ENCODE data around the gene CACNA2D4. TPM values are rescaled to one million over a fixed set of nuclear protein-coding genes. Genes with fewer than 3 reads are reported as not detected.

Gene CACNA2D4
- total RNA-seq, 1 donor from 2014 or later: not detected

GRCh38 chr12:1750300-1750699 lies 168.2 kb downstream of the CACNA2D4 start:
- intact Hi-C loops (cut with DNase I): no loop called here

GRCh38 chr12:1749019-1749418 lies 169.4 kb downstream of the CACNA2D4 start:
- intact Hi-C loops (cut with DNase I): no loop called here
- peaks cover 0 to under 1% of the 10 kb centered on the region in 2 donors for H3K36me3 ChIP-seq

More at GRCh38 chr12:1750300-1750699, 168.2 kb downstream of the CACNA2D4 start:
- no peak overlapping the region for H3K27ac ChIP-seq
- TF ChIP-seq CTCF (IDR thresholded peaks at IDR 0.05): no peak
- H3K9me3 ChIP-seq: peaks cover 0 to 13% of the 10 kb centered on the region in 2 donors
- no peak for DNase-seq (ENCODE audit: low spot score in 2 of 2)
- H3K4me3 ChIP-seq: no peak overlapping the region
- H3K4me1 ChIP-seq: no peaks in the 10 kb centered on the region
- H3K27me3 ChIP-seq: no peaks in the 10 kb centered on the region
- H3K36me3 ChIP-seq: peaks cover 3 to 13% of the 10 kb centered on the region in 2 donors

GRCh38 chr12:1747609-1748008 lies 170.8 kb downstream of the CACNA2D4 start:
- Histone ChIP-seq H3K4me1 (no peaks in the 10 kb centered on the region), H3K27ac (no peak overlapping the region), H3K27me3 (no peaks in the 10 kb centered on the region), H3K36me3 (no peaks in the 10 kb centered on the region), H3K9me3 (peaks cover 0 to 13% of the 10 kb centered on the region in 2 donors), H3K4me3 (no peak overlapping the region)
- DNase-seq (ENCODE audit: low spot score in 2 of 2): no peak
- no peak for TF ChIP-seq CTCF (IDR thresholded peaks at IDR 0.05)
- intact Hi-C loops (cut with DNase I): no loop called here

More at GRCh38 chr12:1749019-1749418, 169.4 kb downstream of the CACNA2D4 start:
- TF ChIP-seq CTCF (IDR thresholded peaks at IDR 0.05): no peak
- peaks cover 0 to 13% of the 10 kb centered on the region in 2 donors for H3K9me3 ChIP-seq
- H3K4me1 ChIP-seq: no peaks in the 10 kb centered on the region
- H3K4me3 ChIP-seq: no peak overlapping the region
- no peak for DNase-seq (ENCODE audit: low spot score in 2 of 2)
- H3K27ac ChIP-seq: no peak overlapping the region
- H3K27me3 ChIP-seq: no peaks in the 10 kb centered on the region

- Histone ChIP-seq H3K4me1 (no peaks in the 10 kb centered on the region), H3K9me3 (peaks cover 0 to 13% of the 10 kb centered on the region in 2 donors), H3K27me3 (no peaks in the 10 kb centered on the region), H3K4me3 (no peak overlapping the region), H3K27ac (no peak overlapping the region), H3K36me3 (no peaks in the 10 kb centered on the region)
- intact Hi-C loops (cut with DNase I): no loop called here
- no peak for TF ChIP-seq CTCF (IDR thresholded peaks at IDR 0.05)
- DNase-seq (ENCODE audit: low spot score in 2 of 2): no peak
Measured at GRCh38 chr12:1744932-1745331, 173.5 kb downstream of the CACNA2D4 start.

Other genes starting within 250 kb of the CACNA2D4 start
- gene ADIPOR2, start 227.6 kb downstream of the CACNA2D4 start, total RNA-seq: 25.7 TPM
- gene LRTM2, start 98.1 kb downstream of the CACNA2D4 start, total RNA-seq: not detected
- gene DCP1B, start 85.8 kb upstream of the CACNA2D4 start, total RNA-seq: 23.3 TPM
- gene CACNA1C, start 134.3 kb upstream of the CACNA2D4 start, total RNA-seq: 102 TPM

Data from ascending aorta (tissue), 2 donors.